ES-I3 (cell line): ENCODE data around the gene NOL7.

Experiments used
- H3K36me3 ChIP-seq: 2 replicates; pipeline ENCODE4 v1.6.1; 2013; ENCODE audit warnings: mild to moderate bottlenecking, low read length, control low read depth, moderate library complexity; ENCODE audit not compliant: insufficient read depth
- H3K4me1 ChIP-seq: 2 replicates; pipeline ENCODE4 v1.6.1; 2013; ENCODE audit warnings: mild to moderate bottlenecking, control low read depth, low read length; ENCODE audit not compliant: insufficient read depth
- H3K9ac ChIP-seq: 2 replicates; pipeline ENCODE4 v1.6.1; 2013; ENCODE audit warnings: low read depth, mild to moderate bottlenecking, low read length, moderate library complexity
- H3K9me3 ChIP-seq: 2 replicates; pipeline ENCODE4 v1.6.1; 2013; ENCODE audit warnings: mild to moderate bottlenecking, low read length, moderate library complexity; ENCODE audit not compliant: control insufficient read depth, insufficient read depth

Gene NOL7

DNA sequence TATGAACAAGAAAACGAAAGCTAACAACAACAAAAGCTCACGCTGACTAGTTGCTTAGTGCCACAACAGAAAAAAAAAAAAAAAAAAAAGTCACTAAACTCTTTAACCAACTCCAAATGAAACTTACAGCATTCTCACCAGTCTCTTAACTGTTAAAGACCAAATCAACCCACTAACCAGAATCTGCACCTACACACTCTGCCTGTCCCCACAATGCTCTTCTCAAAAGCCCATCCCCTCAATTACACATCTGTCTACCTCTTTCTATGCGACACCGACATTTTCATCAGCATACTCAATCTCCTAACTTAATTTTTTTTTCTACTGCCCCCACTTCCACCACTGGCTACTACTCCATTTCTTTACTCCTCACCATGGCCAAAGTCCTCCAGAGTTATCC lies 34.3 kb downstream of the NOL7 start:
- Histone ChIP-seq H3K4me1 (no peaks in the 10 kb centered on the region), H3K36me3 (no peaks in the 10 kb centered on the region), H3K9ac (no peak overlapping the region), H3K9me3 (no peaks in the 10 kb centered on the region)

DNA sequence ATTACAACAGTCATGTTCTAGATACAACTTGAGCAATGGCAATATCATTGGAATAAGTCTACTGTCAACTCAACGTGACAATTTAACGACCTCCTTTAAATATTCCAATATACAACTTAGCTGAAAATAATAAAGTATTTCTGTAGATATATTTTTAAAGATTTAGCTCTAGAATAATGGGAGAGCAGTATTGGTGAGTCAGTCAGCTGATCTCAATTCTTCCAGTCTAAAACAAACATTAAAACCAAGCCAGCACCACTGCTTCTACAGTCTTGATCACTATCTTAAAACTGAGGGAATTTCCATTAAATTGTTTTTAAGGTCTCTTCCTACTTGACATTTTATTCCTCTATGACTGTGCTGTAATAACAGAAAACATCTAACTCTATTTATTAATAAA lies 38.2 kb downstream of the NOL7 start:
- Histone ChIP-seq H3K4me1 (no peaks in the 10 kb centered on the region), H3K36me3 (no peaks in the 10 kb centered on the region), H3K9me3 (no peaks in the 10 kb centered on the region), H3K9ac (no peak overlapping the region)

DNA sequence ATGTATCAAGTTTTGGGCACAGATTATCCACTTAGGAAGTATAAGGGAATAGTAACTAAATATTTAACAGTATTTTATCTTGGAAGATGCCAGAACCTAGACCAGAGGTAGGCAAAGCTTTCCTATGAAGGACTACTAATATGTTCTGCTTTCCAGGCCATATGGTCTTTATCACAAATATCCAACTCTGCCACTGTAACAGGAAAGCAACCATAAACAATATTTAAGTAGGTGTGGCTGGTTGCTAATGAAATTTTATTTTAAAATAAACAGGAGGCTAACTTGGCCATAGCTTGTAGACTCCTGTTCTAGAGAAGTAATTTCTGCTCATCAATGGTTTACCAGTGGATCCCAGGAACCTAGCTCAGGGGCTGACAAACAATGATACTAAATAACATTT lies 39.4 kb downstream of the NOL7 start:
- Histone ChIP-seq H3K4me1 (no peaks in the 10 kb centered on the region), H3K9me3 (no peaks in the 10 kb centered on the region), H3K36me3 (no peaks in the 10 kb centered on the region)

DNA sequence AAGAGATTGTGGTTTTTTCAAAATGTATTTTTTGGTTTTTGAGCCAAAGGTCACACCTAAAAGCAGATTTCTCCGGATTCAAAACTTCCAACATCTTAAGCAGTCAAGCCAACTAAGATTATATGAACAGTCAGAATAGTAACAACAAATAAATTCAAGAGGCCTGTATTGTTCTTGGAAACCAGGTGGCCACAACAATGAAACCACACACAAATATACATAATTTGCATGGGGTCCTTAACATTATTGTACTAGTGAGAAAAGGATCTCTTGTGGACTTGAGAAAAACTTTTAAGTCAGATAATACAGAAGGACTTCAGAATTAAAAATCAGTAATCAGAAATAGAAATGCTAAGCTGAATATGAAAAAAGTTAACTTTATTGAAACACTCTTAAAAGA lies 40.6 kb downstream of the NOL7 start:
- H3K9ac ChIP-seq, result no peak overlapping the region
- no peaks in the 10 kb centered on the region for H3K4me1 ChIP-seq
- no peaks in the 10 kb centered on the region for H3K36me3 ChIP-seq
- no peaks in the 10 kb centered on the region for H3K9me3 ChIP-seq

More for the DNA sequence above, 39.4 kb downstream of the NOL7 start:
- H3K9ac ChIP-seq, result no peak overlapping the region

DNA sequence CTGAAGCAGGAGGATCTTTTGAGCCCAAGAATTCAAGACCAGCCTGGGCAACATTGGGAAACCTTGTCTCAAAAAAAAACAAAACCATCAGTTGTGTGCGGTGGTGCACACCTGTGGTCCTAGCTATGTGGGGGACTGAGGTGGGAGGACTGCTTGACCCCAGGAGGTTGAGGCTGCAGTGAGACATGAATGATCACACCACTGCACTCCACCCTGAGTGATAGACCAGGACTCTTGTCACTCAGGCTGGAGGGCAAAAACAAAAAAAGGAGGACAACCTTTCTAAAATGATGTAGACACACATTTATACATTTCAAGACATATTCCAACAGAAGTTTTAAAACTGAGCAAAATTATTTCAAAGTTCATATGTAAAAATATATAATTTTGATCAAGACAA lies 45.1 kb downstream of the NOL7 start:
- peaks cover 3% of the 10 kb centered on the region; the same call in 1 of the 2 replicates for H3K4me1 ChIP-seq

DNA sequence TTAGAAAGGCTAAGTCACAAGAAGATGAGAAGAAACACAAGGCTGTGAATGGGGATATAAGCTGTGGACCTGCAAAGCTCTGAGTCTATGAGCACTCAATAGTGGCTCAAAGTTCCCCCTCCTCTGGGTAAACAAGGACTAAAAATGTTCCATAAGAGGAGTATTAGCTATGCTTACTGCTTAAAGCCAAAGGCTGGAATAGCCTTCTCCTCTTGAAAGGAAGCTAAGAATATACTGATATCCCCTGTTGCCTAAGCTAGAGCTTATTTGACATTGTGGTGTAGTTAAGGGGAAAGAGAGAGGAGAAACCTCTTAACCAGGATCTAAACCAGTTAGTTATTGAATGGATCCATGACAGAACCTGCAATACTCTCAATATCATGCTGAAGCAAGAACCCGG lies 45.8 kb downstream of the NOL7 start:
- no peak overlapping the region for H3K9ac ChIP-seq
- no peaks in the 10 kb centered on the region for H3K36me3 ChIP-seq
- peaks cover 3% of the 10 kb centered on the region; the same call in 1 of the 2 replicates for H3K4me1 ChIP-seq
- no peaks in the 10 kb centered on the region for H3K9me3 ChIP-seq

More for the DNA sequence above, 45.1 kb downstream of the NOL7 start:
- Histone ChIP-seq H3K9ac (no peak overlapping the region), H3K36me3 (no peaks in the 10 kb centered on the region), H3K9me3 (no peaks in the 10 kb centered on the region)

DNA sequence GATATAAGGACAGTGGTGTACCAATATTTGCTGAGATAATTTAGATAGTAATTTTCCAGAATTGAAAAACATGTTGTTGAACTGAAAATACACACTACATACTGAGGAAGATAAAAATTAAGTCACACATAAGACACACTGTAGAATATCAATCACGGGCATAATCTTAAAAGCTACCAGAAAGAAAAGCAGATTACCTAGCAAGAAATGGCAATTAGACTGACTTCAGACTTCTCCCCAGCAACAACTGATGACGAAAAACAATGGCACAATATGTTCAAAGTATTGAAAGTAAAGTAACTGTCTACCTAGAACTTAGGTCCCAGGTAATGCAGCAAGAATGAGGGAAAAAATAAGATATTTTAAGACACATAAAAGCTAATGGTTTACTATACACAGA lies 46.5 kb downstream of the NOL7 start:
- Histone ChIP-seq H3K9ac (no peak overlapping the region), H3K36me3 (no peaks in the 10 kb centered on the region), H3K4me1 (peaks cover 3% of the 10 kb centered on the region; the same call in 1 of the 2 replicates), H3K9me3 (no peaks in the 10 kb centered on the region)

DNA sequence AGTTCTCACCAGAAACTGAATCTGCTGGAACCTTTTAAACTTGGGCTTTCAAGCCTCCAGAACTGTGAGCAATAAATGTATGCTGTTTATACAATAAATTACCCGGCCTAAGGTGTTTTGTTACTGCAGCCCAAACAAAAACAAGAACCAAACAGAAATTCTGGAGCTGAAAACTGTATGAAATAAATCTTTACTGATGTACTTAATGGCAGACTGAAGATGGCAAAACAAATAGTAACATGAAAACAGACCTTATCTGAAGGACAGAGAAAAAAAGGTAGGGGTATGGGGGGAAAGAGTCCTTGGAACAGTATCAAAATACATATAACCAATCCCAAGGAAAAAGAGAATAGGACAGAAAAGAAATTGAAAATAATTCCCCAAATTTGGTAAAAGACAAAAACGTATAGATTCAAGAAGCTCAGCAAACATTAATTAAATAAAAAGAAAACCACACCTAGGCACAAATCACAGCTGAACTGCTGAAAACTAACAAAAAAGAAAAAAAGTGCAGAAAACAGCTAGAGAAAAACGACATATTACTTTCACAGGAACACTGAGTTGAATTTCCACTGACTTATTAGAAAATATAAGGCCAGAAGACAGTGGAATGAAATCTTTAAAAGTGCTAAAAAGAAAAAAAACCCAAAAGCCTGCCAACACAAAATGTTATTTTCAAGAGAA lies 47.7 kb downstream of the NOL7 start:
- H3K9me3 ChIP-seq, result no peaks in the 10 kb centered on the region
- peaks cover 3% of the 10 kb centered on the region; the same call in 1 of the 2 replicates for H3K4me1 ChIP-seq
- H3K9ac ChIP-seq, result no peak overlapping the region
- no peaks in the 10 kb centered on the region for H3K36me3 ChIP-seq

DNA sequence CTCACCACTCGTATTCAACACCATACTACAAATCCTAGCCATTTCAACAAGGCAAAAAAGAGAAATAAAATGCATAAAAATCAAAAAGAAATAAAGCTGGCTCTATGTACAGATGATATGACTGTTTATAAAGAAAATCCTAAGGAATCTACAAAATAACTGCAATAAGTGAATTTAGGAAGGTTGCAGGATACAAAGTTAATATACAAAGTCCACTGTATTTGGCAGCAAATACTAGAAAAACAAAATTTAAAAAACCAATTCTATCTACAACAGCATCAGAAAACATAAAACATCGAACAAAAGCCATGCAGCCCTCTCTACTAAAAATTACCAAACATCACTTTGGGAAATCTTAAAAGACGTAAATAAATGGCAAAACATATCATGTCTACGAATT lies 48.9 kb downstream of the NOL7 start:
- Histone ChIP-seq H3K9ac (no peak overlapping the region), H3K9me3 (no peaks in the 10 kb centered on the region), H3K4me1 (peaks cover 3% of the 10 kb centered on the region; the same call in 1 of the 2 replicates), H3K36me3 (no peaks in the 10 kb centered on the region)

DNA sequence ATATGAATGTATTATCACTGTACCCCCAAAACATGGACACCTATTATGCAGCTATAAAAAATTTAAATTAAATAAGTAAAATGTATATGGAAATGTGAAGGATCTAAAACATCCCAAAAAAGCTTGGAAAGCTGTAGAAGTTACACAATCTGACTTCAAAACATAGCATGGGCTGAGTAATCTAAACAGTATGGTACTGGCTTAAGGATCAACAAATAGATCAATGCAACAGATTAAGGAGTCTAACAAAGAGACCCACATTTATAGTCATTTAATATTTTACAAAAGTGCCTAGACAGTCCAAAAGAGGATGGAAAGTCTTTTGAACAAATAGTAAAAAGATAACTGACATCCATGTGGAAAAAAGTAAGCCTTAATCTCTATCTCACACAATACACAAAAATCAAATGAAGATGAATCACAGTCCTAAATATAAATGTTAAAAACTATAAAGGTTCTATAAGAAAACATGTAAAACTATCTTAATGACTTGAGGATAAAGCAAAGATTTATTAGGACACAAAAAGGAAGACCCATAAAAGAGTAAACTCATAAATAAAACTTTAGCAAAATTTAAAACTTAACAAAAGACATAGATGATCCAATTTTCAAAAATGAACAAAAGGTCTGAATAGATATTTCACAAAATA lies 49.7 kb downstream of the NOL7 start:
- Histone ChIP-seq H3K9ac (no peak overlapping the region), H3K4me1 (peaks cover 3% of the 10 kb centered on the region; the same call in 1 of the 2 replicates), H3K9me3 (no peaks in the 10 kb centered on the region)

DNA sequence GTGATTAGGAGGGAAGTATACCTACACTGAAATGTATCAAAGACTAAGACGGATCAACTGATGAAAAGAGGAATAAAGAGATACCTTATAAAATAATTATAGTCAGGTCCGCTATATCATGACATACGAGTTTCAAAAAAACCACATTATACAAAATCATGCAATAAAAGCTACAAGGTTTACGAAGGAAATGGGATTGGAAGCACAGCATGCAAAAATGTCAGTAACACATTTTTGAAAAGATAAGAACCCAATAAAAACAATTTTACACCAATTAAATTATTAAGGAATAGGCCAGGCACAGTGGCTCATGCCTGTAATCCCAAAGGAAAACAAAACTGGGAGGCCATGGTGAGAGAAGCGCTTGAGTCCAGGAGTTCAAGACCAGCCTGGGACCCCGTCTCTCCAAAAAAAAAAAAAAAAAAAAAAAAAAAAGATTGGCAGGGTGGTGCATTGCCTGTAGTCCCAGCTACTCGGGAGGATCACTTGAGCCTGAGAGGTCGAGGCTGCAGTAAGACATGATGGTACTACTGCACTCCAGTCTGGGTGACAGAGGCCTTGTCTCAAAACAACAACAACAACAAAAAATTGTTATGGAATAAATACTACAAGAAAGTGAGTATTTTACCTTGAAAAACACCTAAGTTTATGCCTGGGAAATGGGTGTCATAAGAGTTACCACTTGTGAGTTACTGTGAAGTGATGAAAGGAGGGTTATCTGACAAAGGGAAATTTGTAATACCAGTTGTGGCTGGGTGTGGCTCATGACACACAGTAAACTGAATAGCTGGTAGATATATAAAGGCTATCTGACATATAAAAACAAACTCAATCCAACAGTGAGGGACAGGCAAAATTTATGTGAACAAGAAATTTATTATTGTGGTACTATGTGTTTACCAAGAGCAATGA lies 51.3 kb downstream of the NOL7 start:
- Histone ChIP-seq H3K9ac (no peak overlapping the region), H3K36me3 (no peaks in the 10 kb centered on the region), H3K4me1 (peaks cover 3% of the 10 kb centered on the region; the same call in 1 of the 2 replicates), H3K9me3 (0 out of 2 replicates have a peak, but pooled peaks cover 2% of the 10 kb centered on the region)

More for the DNA sequence above, 49.7 kb downstream of the NOL7 start:
- no peaks in the 10 kb centered on the region for H3K36me3 ChIP-seq

DNA sequence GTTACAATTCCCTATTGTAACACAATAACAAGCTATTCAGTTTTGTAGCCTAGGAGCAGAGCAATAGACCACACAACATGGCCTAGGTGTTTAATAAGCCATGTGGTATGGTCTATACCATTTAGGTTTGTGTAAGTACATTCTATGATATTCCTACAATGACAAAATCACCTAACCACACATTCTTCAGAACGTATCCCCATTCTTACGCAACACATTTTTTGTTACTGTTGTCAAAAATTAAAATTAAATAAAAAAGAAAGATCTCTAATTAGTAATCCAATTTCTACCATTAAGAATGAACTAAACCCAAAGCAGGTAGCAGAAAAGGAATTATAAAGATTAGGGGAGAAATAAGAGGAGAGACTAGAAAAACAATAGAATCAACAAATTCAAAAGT lies 52.5 kb downstream of the NOL7 start:
- Histone ChIP-seq H3K9me3 (0 out of 2 replicates have a peak, but pooled peaks cover 2% of the 10 kb centered on the region), H3K9ac (no peak overlapping the region), H3K36me3 (no peaks in the 10 kb centered on the region), H3K4me1 (peaks cover under 1% of the 10 kb centered on the region; the same call in 1 of the 2 replicates)

DNA sequence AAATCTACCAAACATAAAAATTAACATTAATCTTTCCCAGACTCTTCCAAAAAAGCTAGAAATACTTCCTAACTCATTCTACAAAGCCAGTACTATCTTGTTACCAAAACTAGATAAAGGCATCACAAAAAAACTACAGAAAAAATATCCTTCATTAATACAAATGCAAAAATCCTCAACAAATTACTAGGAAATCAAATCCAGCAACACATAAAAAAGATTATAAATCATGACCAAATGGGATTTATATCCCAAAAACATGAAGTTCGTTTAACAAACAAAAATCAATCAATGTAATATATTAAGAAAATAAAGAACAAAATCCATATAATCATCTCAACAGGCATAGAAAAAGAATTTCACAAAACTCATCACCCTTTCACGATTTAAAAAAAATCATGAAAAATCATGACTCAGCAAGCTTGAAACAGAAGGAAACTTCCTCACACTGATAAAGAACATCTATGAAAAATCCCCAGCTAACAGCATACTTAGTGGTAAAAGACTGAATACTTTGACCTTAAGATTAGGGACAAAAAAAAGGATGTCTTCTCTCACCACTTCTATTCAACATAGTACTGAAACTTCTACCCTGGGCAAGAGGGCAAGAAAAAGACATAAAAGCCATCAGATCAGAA lies 53.3 kb downstream of the NOL7 start:
- no peaks in the 10 kb centered on the region for H3K4me1 ChIP-seq
- 0 out of 2 replicates have a peak, but pooled peaks cover 2% of the 10 kb centered on the region for H3K9me3 ChIP-seq
- no peak overlapping the region for H3K9ac ChIP-seq
- H3K36me3 ChIP-seq, result no peaks in the 10 kb centered on the region

DNA sequence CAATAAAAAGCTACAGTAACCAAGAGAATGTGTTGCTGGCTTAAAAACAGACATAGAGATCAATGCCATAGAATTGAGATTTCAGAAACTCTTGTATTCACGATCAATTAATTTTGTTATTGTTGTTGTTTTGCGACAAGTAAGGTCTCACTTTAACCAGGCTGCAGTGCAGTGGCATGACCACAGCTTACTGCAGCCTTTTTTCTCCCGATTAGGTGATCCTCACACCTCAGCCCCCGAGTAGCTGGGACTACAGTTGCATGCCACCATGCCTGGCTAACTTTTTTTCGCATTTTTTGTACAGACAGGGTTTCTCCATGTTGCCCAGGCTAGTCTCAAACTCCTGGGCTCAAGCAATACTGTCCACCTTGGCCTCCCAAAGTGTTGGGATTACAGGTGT lies 54.3 kb downstream of the NOL7 start:
- Histone ChIP-seq H3K9ac (no peak overlapping the region), H3K9me3 (0 out of 2 replicates have a peak, but pooled peaks cover 2% of the 10 kb centered on the region), H3K4me1 (no peaks in the 10 kb centered on the region), H3K36me3 (no peaks in the 10 kb centered on the region)
